NK-92 (cell line): ENCODE data around the gene AGXT.

Source experiments
- DNase-seq: peaks from one replicate; lab custom pipeline; 2025; ENCODE audit not compliant: unreplicated experiment; lab: John Stamatoyannopoulos, UW

Gene AGXT

GRCh38 chr2:240884745-240885144 is 16.1 kb downstream of the AGXT start:
- DNase-seq = no peak

- no peak for DNase-seq
Measured at GRCh38 chr2:240885566-240885965, 16.9 kb downstream of the AGXT start.

GRCh38 chr2:240886023-240886565 is 17.5 kb downstream of the AGXT start:
- DNase-seq = no peak

- DNase-seq = no peak
Measured at GRCh38 chr2:240886678-240887609, 18.3 kb downstream of the AGXT start.

- no peak for DNase-seq
Measured at GRCh38 chr2:240887631-240888030, 19.0 kb downstream of the AGXT start.

GRCh38 chr2:240888130-240888889 is 19.7 kb downstream of the AGXT start:
- DNase-seq = no peak

GRCh38 chr2:240888890-240889573 is 20.4 kb downstream of the AGXT start:
- no peak for DNase-seq

- no peak for DNase-seq
Measured at GRCh38 chr2:240889601-240890560, 21.3 kb downstream of the AGXT start.

- DNase-seq = no peak
Measured at GRCh38 chr2:240890691-240891090, 22.1 kb downstream of the AGXT start.

- no peak for DNase-seq
Measured at GRCh38 chr2:240891492-240892340, 23.1 kb downstream of the AGXT start.

GRCh38 chr2:240892356-240892755 is 23.7 kb downstream of the AGXT start:
- no peak for DNase-seq

GRCh38 chr2:240892925-240893324 is 24.3 kb downstream of the AGXT start:
- no peak for DNase-seq

GRCh38 chr2:240893363-240893844 is 24.8 kb downstream of the AGXT start:
- DNase-seq = no peak

- DNase-seq = no peak
Measured at GRCh38 chr2:240894006-240894405, 25.4 kb downstream of the AGXT start.

- no peak for DNase-seq
Measured at GRCh38 chr2:240894836-240895558, 26.4 kb downstream of the AGXT start.

GRCh38 chr2:240895656-240896388 is 27.2 kb downstream of the AGXT start, which contains the start of gene MAB21L4:
Gene MAB21L4 (minus strand): TSS chr2:240896156. CDS start chr2:240895997, 159 bp downstream.
- no peak for DNase-seq

- DNase-seq = no peak
Measured at GRCh38 chr2:240896394-240896793, 27.8 kb downstream of the AGXT start.
